Fibroblast of pulmonary artery (primary cell): ENCODE data around the gene FBXO7.

ENCODE experiments used
- DNase-seq: peaks from one replicate; pipeline ENCODE4 v3.0.0-alpha.2; 2010; ENCODE audit warnings: low read depth
- H3K4me3 ChIP-seq: replicated peaks from 2 replicates; pipeline ENCODE4 v1.5.1; 2011; ENCODE audit warnings: low read depth, mild to moderate bottlenecking, control low read depth, low read length, moderate library complexity
- CTCF ChIP-seq: IDR thresholded peaks from 2 replicates; pipeline ENCODE4 v1.5.1; 2011; ENCODE audit warnings: mild to moderate bottlenecking, control low read depth, low read length, inconsistent platforms; ENCODE audit errors: missing control alignments

FBXO7 gene

GRCh38 chr22:32542066-32542676, 67.6 kb downstream of the FBXO7 start:
- no peak overlapping the region for H3K4me3 ChIP-seq
- no peak for TF ChIP-seq CTCF
- DNase-seq: no peak

- no peak for DNase-seq
- H3K4me3 ChIP-seq: no peak overlapping the region
- TF ChIP-seq CTCF: no peak
Measured at GRCh38 chr22:32542677-32543357, 68.2 kb downstream of the FBXO7 start.

GRCh38 chr22:32544953-32545558, 70.4 kb downstream of the FBXO7 start:
- DNase-seq: no peak
- H3K4me3 ChIP-seq: no peak overlapping the region
- no peak for TF ChIP-seq CTCF

- no peak overlapping the region for H3K4me3 ChIP-seq
- no peak for TF ChIP-seq CTCF
- peak; percentile 6 for DNase-seq
Measured at GRCh38 chr22:32545801-32546200, 71.2 kb downstream of the FBXO7 start.

- no peak for DNase-seq
- no peak for TF ChIP-seq CTCF
- H3K4me3 ChIP-seq: no peak overlapping the region
Measured at GRCh38 chr22:32546496-32546895, 71.9 kb downstream of the FBXO7 start.

GRCh38 chr22:32546935-32547334, 72.3 kb downstream of the FBXO7 start:
- DNase-seq: no peak
- TF ChIP-seq CTCF: no peak
- no peak overlapping the region for H3K4me3 ChIP-seq

- no peak overlapping the region for H3K4me3 ChIP-seq
- no peak for DNase-seq
- TF ChIP-seq CTCF: no peak
Measured at GRCh38 chr22:32548039-32548438, 73.4 kb downstream of the FBXO7 start.
